Naive B cell (primary cell): ENCODE data around the gene KLHL18. TPM values are rescaled to one million over a fixed set of nuclear protein-coding genes. Genes with fewer than 3 reads are reported as not detected.
"Not testable (repeated sequence)": the region's sequence is repeated elsewhere in the genome, so short reads cannot be mapped to it uniquely, and the experiment has no call there.

Experiments used
- ATAC-seq, 2 donors: fragments of 150-1000 bp; cut with Tn5 transposase; 2 replicates each; pipeline ENCODE4 v1.10.0; 2021; ENCODE audit warnings: low read depth in 2 of 2, mild to moderate bottlenecking in 2 of 2, moderate library complexity in 2 of 2
- DNase-seq: peaks from one replicate; pipeline ENCODE4 v3.0.0; 2022
- H3K27ac Mint-ChIP-seq, 6 donors: one replicate each; pipeline ENCODE4 v1.8.0; 2020 to 2022; ENCODE audit warnings: mild to moderate bottlenecking in 6 of 6, mixed read lengths in 6 of 6, moderate library complexity in 5 of 6, inconsistent platforms in 2 of 6
- H3K27me3 Mint-ChIP-seq, 3 donors: one replicate each; pipeline ENCODE4 v1.8.0; 2021 to 2022; ENCODE audit warnings: mixed read lengths in 3 of 3, mild to moderate bottlenecking in 1 of 3
- H3K36me3 Mint-ChIP-seq, 2 donors: one replicate each; pipeline ENCODE4 v1.8.0; 2020 to 2022; ENCODE audit warnings: mixed read lengths in 2 of 2, inconsistent platforms in 1 of 2, mild to moderate bottlenecking in 1 of 2
- H3K4me1 Mint-ChIP-seq, 3 donors: one replicate each; pipeline ENCODE4 v1.8.0; 2020 to 2022; ENCODE audit warnings: mixed read lengths in 3 of 3, inconsistent platforms in 1 of 3, mild to moderate bottlenecking in 1 of 3, moderate library complexity in 1 of 3
- H3K4me3 Mint-ChIP-seq, 8 donors: one replicate each; pipeline ENCODE4 v1.8.0; 2020 to 2022; ENCODE audit warnings: mild to moderate bottlenecking in 8 of 8, mixed read lengths in 8 of 8, moderate library complexity in 8 of 8, inconsistent platforms in 2 of 8
- H3K9me3 Mint-ChIP-seq, 7 donors: one replicate each; pipeline ENCODE4 v1.8.0; 2020 to 2022; ENCODE audit warnings: mixed read lengths in 7 of 7, mild to moderate bottlenecking in 5 of 7, inconsistent platforms in 2 of 7, moderate library complexity in 1 of 7
- polyA plus RNA-seq, 6 donors: library from polyadenylated mRNA; unstranded; fragments of 300-500 nt; fragmentation: Illumina TruSeq; gene quantifications; one replicate each; pipeline ENCODE4 v1.2.3, GENCODE V29; 2021; ENCODE audit warnings: low read depth in 6 of 6

Gene KLHL18
- polyA plus RNA-seq, 6 donors from 2014 or later, result 14.7 to 23.5 (median 19.6) TPM

GRCh38 chr3:47288966-47289910 is 6.5 kb downstream of the KLHL18 start:
- H3K27me3 Mint-ChIP-seq, result no peaks in the 10 kb centered on the region
- H3K9me3 Mint-ChIP-seq, result no peaks in the 10 kb centered on the region
- H3K36me3 Mint-ChIP-seq, result no peaks in the 10 kb centered on the region
- peak overlapping the region in 1 of 8 donors; percentile 38 for H3K4me3 Mint-ChIP-seq
- DNase-seq (no peak), ATAC-seq (no peak)
- H3K4me1 Mint-ChIP-seq, result peaks cover 32 to 69% (median 44%) of the 10 kb centered on the region in 3 donors
- H3K27ac Mint-ChIP-seq, result peak overlapping the region in 1 of 6 donors; percentile 86

DNA sequence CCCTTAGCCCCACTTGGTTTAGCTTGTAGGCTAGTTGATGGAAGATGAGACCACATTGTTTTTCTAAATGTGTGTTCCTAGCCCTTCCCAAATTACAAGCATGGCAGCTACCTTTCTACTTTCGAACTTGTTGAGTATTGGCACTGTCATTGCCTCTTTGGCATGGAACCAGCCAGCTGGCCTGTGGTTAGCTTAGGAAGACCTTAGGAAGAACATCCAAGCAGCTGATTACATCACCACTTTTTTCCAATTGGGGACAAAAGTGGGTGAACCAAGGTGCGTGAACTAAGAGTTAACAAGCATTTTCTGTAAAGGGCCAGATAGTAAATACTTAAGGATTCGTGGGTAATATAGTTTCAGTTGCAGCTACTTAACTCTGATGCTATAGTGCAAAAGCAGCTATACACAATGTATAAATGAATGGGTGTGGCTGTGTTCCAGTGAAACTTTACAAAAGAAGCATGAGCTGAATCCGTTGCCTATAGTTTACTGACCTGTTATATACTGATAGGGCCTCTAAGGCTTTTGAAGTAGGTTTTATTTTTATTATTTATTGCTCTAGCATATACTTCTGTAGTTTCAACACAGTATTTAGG is 8.5 kb downstream of the KLHL18 start:
- Mint-ChIP-seq H3K4me3 (peak overlapping the region in 2 of 8 donors; percentile 12 to 71), H3K27ac (peak overlapping the region in 3 of 6 donors; percentile 45 to 84 (median 45)), H3K4me1 (peaks cover 34 to 61% (median 45%) of the 10 kb centered on the region in 3 donors), H3K9me3 (no peaks in the 10 kb centered on the region), H3K27me3 (no peaks in the 10 kb centered on the region), H3K36me3 (no peaks in the 10 kb centered on the region)
- ATAC-seq (no peak), DNase-seq (no peak)

GRCh38 chr3:47291754-47292420 is 9.1 kb downstream of the KLHL18 start:
- peak; percentile 59 to 61 for ATAC-seq
- not testable (repeated sequence) for H3K27me3 Mint-ChIP-seq, H3K9me3 Mint-ChIP-seq, DNase-seq, H3K36me3 Mint-ChIP-seq
- Mint-ChIP-seq H3K4me3 (peak overlapping the region in 4 of 8 donors; percentile 12 to 71 (median 44)), H3K4me1 (peaks cover 37 to 61% (median 45%) of the 10 kb centered on the region in 3 donors), H3K27ac (peak overlapping the region in 4 of 6 donors; percentile 45 to 84 (median 68))

- H3K4me3 Mint-ChIP-seq, result no peak overlapping the region
- H3K36me3 Mint-ChIP-seq, result peaks cover 0 to 6% of the 10 kb centered on the region in 2 donors
- DNase-seq (no peak), ATAC-seq (no peak)
- H3K9me3 Mint-ChIP-seq, result no peaks in the 10 kb centered on the region
- peak overlapping the region in 1 of 6 donors; percentile 46 for H3K27ac Mint-ChIP-seq
- peaks cover 39 to 70% (median 51%) of the 10 kb centered on the region in 3 donors for H3K4me1 Mint-ChIP-seq
- no peaks in the 10 kb centered on the region for H3K27me3 Mint-ChIP-seq
Measured at GRCh38 chr3:47293822-47294221, 11.1 kb downstream of the KLHL18 start.

- peaks cover 0 to 6% of the 10 kb centered on the region in 2 donors for H3K36me3 Mint-ChIP-seq
- no peaks in the 10 kb centered on the region for H3K9me3 Mint-ChIP-seq
- H3K27me3 Mint-ChIP-seq, result no peaks in the 10 kb centered on the region
- H3K4me3 Mint-ChIP-seq, result no peak overlapping the region
- no peak for DNase-seq
- H3K4me1 Mint-ChIP-seq, result peaks cover 39 to 70% (median 48%) of the 10 kb centered on the region in 3 donors
- peak overlapping the region in 1 of 6 donors; percentile 46 for H3K27ac Mint-ChIP-seq
- no peak for ATAC-seq
Measured at GRCh38 chr3:47294392-47294791, 11.6 kb downstream of the KLHL18 start.

DNA sequence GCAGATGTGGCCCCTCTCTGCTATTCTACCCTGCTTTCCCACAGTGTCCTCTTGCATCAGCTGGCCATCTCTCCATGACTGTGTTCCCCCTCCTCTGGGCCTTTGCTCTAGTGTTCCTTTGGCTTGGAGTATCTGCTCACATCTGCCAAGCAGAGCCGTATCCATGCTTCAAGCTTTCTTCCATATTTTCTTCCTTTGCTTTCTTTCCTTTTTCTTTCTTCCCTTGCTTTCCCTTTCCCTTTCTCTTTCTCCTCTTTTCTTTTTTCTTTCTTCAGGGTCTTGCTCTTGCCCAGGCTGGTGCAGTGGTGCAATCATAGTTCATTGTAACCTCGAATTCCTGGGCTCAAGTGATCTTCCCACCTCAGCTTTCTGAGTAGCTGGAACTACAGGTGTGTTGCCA is 12.6 kb downstream of the KLHL18 start:
- H3K36me3 Mint-ChIP-seq, result peaks cover 0 to 6% of the 10 kb centered on the region in 2 donors
- H3K27me3 Mint-ChIP-seq, result no peaks in the 10 kb centered on the region
- H3K9me3 Mint-ChIP-seq, result no peaks in the 10 kb centered on the region
- DNase-seq (no peak), ATAC-seq (no peak)
- peaks cover 43 to 72% (median 44%) of the 10 kb centered on the region in 3 donors for H3K4me1 Mint-ChIP-seq
- no peak overlapping the region for H3K4me3 Mint-ChIP-seq
- H3K27ac Mint-ChIP-seq, result peak overlapping the region in 3 of 6 donors; percentile 24 to 75 (median 61)

- ATAC-seq (peak in 1 of 2 donors; percentile 40), DNase-seq (no peak)
- Mint-ChIP-seq H3K27me3 (no peaks in the 10 kb centered on the region), H3K9me3 (no peaks in the 10 kb centered on the region), H3K4me1 (peaks cover 38 to 65% (median 44%) of the 10 kb centered on the region in 3 donors), H3K4me3 (peak overlapping the region in 1 of 8 donors; percentile 4), H3K27ac (peak overlapping the region in 2 of 6 donors; percentile 61 to 65), H3K36me3 (peaks cover 0 to 6% of the 10 kb centered on the region in 2 donors)
Measured at GRCh38 chr3:47295976-47296375, 13.2 kb downstream of the KLHL18 start.

GRCh38 chr3:47296562-47297302 is 14.0 kb downstream of the KLHL18 start:
- peaks cover 38 to 58% (median 49%) of the 10 kb centered on the region in 3 donors for H3K4me1 Mint-ChIP-seq
- peak overlapping the region in 5 of 8 donors; percentile 4 to 58 (median 16) for H3K4me3 Mint-ChIP-seq
- DNase-seq (no peak), ATAC-seq (no peak)
- peak overlapping the region in 5 of 6 donors; percentile 6 to 89 (median 52) for H3K27ac Mint-ChIP-seq
- peaks cover 6% of the 10 kb centered on the region in 2 donors for H3K36me3 Mint-ChIP-seq
- H3K9me3 Mint-ChIP-seq, result no peaks in the 10 kb centered on the region
- no peaks in the 10 kb centered on the region for H3K27me3 Mint-ChIP-seq

DNA sequence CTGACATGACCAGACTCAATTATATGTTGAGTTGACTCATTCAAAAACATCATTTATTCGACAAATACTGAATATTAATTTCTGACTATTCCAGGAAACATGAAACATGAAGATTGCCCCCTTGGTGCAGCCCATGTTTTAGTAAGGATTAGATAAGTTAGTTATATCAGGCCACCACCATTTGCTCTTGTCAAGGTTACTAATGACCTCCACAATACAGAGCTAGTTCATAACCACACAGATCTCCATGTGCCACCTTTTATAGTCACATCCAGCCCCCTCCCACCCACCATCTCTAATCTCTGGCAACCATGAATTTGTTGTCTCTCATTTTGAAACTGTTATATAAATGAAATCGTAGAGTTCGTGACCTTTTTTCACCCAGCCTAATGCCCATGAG is 15.7 kb downstream of the KLHL18 start:
- DNase-seq (no peak), ATAC-seq (no peak)
- no peak overlapping the region for H3K4me3 Mint-ChIP-seq
- peak overlapping the region in 2 of 6 donors; percentile 8 to 54 for H3K27ac Mint-ChIP-seq
- peaks cover 14 to 21% of the 10 kb centered on the region in 2 donors for H3K36me3 Mint-ChIP-seq
- H3K9me3 Mint-ChIP-seq, result no peaks in the 10 kb centered on the region
- H3K4me1 Mint-ChIP-seq, result peaks cover 43 to 44% (median 43%) of the 10 kb centered on the region in 3 donors
- no peaks in the 10 kb centered on the region for H3K27me3 Mint-ChIP-seq

DNA sequence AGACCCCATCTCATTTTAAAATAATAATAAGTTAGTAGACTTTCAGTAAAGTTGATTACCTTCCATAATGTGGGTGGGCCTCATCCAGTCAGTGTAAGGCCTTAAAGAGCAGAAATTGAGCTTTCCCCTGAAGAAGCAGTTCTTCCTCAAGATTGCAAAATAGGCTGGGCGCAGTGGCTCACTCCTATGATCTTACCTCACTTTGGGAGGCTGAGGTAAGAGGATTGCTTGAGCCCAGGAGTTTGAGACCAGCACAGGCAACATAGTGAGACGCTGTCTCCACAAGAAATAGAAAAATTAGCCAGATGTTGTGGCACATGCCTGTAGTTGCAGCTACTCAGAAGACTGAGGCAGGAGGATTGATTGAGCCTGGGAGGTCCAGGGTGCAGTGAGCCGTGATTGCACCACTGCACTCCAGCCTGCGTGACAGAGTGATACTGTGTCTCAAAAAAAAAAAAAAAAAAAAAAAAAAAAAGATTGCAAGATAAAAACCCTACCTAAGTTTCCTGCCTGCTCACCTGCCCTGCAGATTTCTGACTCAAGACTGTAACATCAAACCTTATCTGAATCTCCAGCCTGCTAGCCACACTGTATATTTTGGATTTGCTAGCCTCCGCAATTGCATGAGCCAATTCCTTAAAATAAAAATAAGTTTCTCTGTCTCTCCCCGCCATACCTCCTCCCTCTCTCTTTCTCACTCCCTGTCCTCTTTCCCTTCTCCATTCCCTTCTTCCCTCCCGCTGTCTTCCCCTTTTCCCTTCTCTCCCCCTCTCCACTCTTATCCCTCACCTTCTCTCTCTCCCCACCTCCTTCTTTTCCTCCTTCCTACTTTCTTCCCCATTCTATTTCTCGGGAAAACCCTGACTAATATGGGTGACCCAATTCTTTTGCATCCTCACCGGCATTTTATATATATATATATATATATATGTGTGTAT is 16.9 kb downstream of the KLHL18 start:
- ATAC-seq (no peak), DNase-seq (no peak)
- Mint-ChIP-seq H3K4me1 (peaks cover 35 to 39% (median 39%) of the 10 kb centered on the region in 3 donors), H3K27ac (peak overlapping the region in 3 of 6 donors; percentile 23 to 69 (median 38)), H3K9me3 (no peaks in the 10 kb centered on the region), H3K4me3 (no peak overlapping the region), H3K36me3 (peaks cover 16 to 21% of the 10 kb centered on the region in 2 donors), H3K27me3 (no peaks in the 10 kb centered on the region)

GRCh38 chr3:47301456-47301855 is 18.7 kb downstream of the KLHL18 start:
- peaks cover 17 to 21% of the 10 kb centered on the region in 2 donors for H3K36me3 Mint-ChIP-seq
- no peak for DNase-seq
- no peaks in the 10 kb centered on the region for H3K27me3 Mint-ChIP-seq
- H3K27ac Mint-ChIP-seq, result peak overlapping the region in 3 of 6 donors; percentile 36 to 87 (median 58)
- no peak overlapping the region for H3K4me3 Mint-ChIP-seq
- H3K9me3 Mint-ChIP-seq, result no peaks in the 10 kb centered on the region
- ATAC-seq, result no peak
- H3K4me1 Mint-ChIP-seq, result peaks cover 36 to 42% (median 37%) of the 10 kb centered on the region in 3 donors

- Mint-ChIP-seq H3K9me3 (no peaks in the 10 kb centered on the region), H3K4me3 (peak overlapping the region in 1 of 8 donors; percentile 60), H3K36me3 (peaks cover 17 to 21% of the 10 kb centered on the region in 2 donors), H3K27me3 (no peaks in the 10 kb centered on the region), H3K27ac (peak overlapping the region in 2 of 6 donors; percentile 52 to 69), H3K4me1 (peaks cover 23 to 36% (median 31%) of the 10 kb centered on the region in 3 donors)
- ATAC-seq (no peak), DNase-seq (no peak)
Measured at GRCh38 chr3:47306022-47306421, 23.3 kb downstream of the KLHL18 start.
